Measurements from ENCODE around the gene PDAP1.

DNA sequence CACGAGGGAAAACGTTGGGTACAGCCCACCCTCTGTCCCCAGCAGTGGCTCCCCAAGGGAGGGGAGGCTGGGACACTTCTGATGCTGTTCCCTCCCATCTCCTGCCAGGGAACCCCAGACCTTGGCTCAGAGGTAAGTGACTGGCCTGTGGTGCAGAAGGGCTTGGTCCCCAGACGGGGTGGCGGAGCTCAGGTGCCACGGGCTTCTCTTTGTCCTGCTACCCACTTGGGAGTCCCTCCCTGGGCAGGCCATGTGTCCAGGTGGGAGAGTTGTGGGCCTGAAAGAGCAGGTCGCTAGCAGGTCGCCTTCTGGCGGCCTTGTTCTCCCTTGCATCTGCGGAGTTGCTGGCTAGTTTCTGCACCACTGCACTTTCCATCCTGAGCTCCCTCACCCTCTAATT is 47.5 kb upstream of the PDAP1 start:
- TF ChIP-seq, protein P1, sequence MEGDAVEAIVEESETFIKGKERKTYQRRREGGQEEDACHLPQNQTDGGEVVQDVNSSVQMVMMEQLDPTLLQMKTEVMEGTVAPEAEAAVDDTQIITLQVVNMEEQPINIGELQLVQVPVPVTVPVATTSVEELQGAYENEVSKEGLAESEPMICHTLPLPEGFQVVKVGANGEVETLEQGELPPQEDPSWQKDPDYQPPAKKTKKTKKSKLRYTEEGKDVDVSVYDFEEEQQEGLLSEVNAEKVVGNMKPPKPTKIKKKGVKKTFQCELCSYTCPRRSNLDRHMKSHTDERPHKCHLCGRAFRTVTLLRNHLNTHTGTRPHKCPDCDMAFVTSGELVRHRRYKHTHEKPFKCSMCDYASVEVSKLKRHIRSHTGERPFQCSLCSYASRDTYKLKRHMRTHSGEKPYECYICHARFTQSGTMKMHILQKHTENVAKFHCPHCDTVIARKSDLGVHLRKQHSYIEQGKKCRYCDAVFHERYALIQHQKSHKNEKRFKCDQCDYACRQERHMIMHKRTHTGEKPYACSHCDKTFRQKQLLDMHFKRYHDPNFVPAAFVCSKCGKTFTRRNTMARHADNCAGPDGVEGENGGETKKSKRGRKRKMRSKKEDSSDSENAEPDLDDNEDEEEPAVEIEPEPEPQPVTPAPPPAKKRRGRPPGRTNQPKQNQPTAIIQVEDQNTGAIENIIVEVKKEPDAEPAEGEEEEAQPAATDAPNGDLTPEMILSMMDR (IDR thresholded peaks at IDR 0.05) = no peak
- no peak for TF ChIP-seq POLR2A (IDR thresholded peaks at IDR 0.05)

Measured in right lobe of liver (tissue), 4 donors.